AG04449 (cell line): ENCODE data around the gene NHERF2.

ENCODE experiments used
- CTCF ChIA-PET: fragments of 350-600 bp; formaldehyde crosslinking; extraction: SDS; loops from one replicate; lab custom pipeline; 2021; ENCODE audit warnings: antibody characterized with exemption; lab: Yijun Ruan, JAX
- POLR2A ChIA-PET: fragments of 400-600, 350-600 bp; formaldehyde crosslinking; extraction: SDS; loops from one replicate; lab custom pipeline; 2020; ENCODE audit warnings: antibody characterized with exemption, inconsistent platforms; lab: Yijun Ruan, JAX
- DNase-seq: peaks from one replicate; pipeline ENCODE4 v3.0.0-alpha.2; 2010; ENCODE audit warnings: low read depth, low spot score
- H3K4me3 ChIP-seq: 2 replicates; pipeline ENCODE4 v1.5.1; 2011; ENCODE audit warnings: low read depth, mild to moderate bottlenecking, control low read depth, low read length
- CTCF ChIP-seq: IDR thresholded peaks from one replicate; pipeline ENCODE4 v1.5.1; 2011; ENCODE audit warnings: mild to moderate bottlenecking, moderate library complexity, low read length, control low read depth, inconsistent platforms; ENCODE audit not compliant: insufficient read depth; ENCODE audit errors: missing control alignments

The NHERF2 gene

GRCh38 chr16:1992704-1993317 is 33.9 kb upstream of the NHERF2 start:
- DNase-seq: no peak
- ChIA-PET CTCF (interaction anchor here (1.5 to 16.4 kb wide), 5 partner anchors 8 to 148 kb away, joined by 3 to 163 read pairs (median 6); partner anchors contain the start of gene GFER), POLR2A (no interaction called here)
- TF ChIP-seq CTCF: no peak
- H3K4me3 ChIP-seq: peak overlapping the region; percentile 47

GRCh38 chr16:1993731-1994131 is 33.0 kb upstream of the NHERF2 start:
- CTCF ChIA-PET: interaction anchor here (0.9 to 16.4 kb wide), 7 partner anchors 9 to 147 kb away, joined by 3 to 163 read pairs (median 5); partner anchors contain the start of gene GFER
- no peak for DNase-seq
- H3K4me3 ChIP-seq: no peak overlapping the region
- no peak for TF ChIP-seq CTCF
- POLR2A ChIA-PET: interaction anchor here (0.7 to 1.0 kb wide), 2 partner anchors 8 to 29 kb away, joined by 3 to 5 read pairs; partner anchors contain the start of gene RPS2

- ChIA-PET POLR2A (interaction anchor here (1.6 kb wide), 1 partner anchor 158 kb away, joined by 3 read pairs; the partner anchor contains the start of gene TRAF7), CTCF (interaction anchor here (1.1 to 4.6 kb wide), 3 partner anchors 10 to 143 kb away, joined by 3 to 19 read pairs (median 7); no protein-coding TSS in a partner anchor)
- TF ChIP-seq CTCF: no peak
- no peak for DNase-seq
- no peak overlapping the region for H3K4me3 ChIP-seq
These were observed 29.0 kb upstream of the NHERF2 start for GRCh38 chr16:1997494-1998359.

GRCh38 chr16:1998360-1998835 is 28.3 kb upstream of the NHERF2 start:
- POLR2A ChIA-PET: interaction anchor here (1.6 kb wide), 1 partner anchor 157 kb away, joined by 3 read pairs; the partner anchor contains the start of gene TRAF7
- no peak for DNase-seq
- H3K4me3 ChIP-seq: no peak overlapping the region
- CTCF ChIA-PET: interaction anchor here (1.9 to 4.6 kb wide), 2 partner anchors 10 to 142 kb away, joined by 7 to 19 read pairs; no protein-coding TSS in a partner anchor
- TF ChIP-seq CTCF: no peak

- ChIA-PET CTCF (interaction anchor here (1.9 to 10.6 kb wide), 3 partner anchors 9 to 142 kb away, joined by 7 to 176 read pairs (median 19); partner anchors contain the start of gene PKD1), POLR2A (interaction anchor here (1.6 kb wide), 1 partner anchor 156 kb away, joined by 3 read pairs; the partner anchor contains the start of gene TRAF7)
- no peak for TF ChIP-seq CTCF
- H3K4me3 ChIP-seq: no peak overlapping the region
- no peak for DNase-seq
These were observed 27.6 kb upstream of the NHERF2 start for GRCh38 chr16:1998852-1999801.
